GM12864 (cell line): ENCODE measurements around the gene KRTAP20-3.

Experiments used
- DNase-seq: peaks from one replicate; pipeline ENCODE4 v3.0.0-alpha.2; 2011; ENCODE audit warnings: low read depth
- H3K4me3 ChIP-seq: 2 replicates; pipeline ENCODE4 v1.5.1; 2011; ENCODE audit warnings: mild to moderate bottlenecking, low read depth, low read length, control low read depth
- CTCF ChIP-seq: IDR thresholded peaks from 2 replicates; pipeline ENCODE4 v1.5.1; 2011; ENCODE audit warnings: low read depth, mild to moderate bottlenecking, moderate library complexity, low read length, control low read depth, inconsistent platforms; ENCODE audit errors: missing control alignments

Gene KRTAP20-3

DNA sequence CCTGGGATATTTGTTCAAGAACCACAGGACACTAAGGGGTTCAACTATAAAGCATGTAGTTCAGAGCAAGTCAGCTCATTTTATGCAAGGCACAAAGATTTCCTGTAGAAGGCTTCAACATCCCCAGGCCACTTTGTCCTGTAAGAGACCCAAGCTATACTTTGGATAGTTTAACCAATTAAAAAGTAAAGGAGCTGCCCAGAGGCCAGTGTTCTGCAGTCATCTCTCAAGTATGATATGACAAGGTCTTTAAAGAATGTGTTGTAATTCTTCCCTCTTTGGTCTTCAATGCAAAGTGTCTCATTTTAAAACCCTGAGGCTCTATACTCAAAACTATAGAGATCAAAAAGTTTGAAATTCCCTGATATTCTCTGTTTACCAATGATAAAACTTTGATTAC lies 34.1 kb downstream of the KRTAP20-3 start:
- no peak for DNase-seq
- no peak overlapping the region for H3K4me3 ChIP-seq
- TF ChIP-seq CTCF, result no peak

GRCh38 chr21:30680586-30680985 lies 37.9 kb downstream of the KRTAP20-3 start:
- H3K4me3 ChIP-seq, result no peak overlapping the region
- DNase-seq, result no peak
- no peak for TF ChIP-seq CTCF

DNA sequence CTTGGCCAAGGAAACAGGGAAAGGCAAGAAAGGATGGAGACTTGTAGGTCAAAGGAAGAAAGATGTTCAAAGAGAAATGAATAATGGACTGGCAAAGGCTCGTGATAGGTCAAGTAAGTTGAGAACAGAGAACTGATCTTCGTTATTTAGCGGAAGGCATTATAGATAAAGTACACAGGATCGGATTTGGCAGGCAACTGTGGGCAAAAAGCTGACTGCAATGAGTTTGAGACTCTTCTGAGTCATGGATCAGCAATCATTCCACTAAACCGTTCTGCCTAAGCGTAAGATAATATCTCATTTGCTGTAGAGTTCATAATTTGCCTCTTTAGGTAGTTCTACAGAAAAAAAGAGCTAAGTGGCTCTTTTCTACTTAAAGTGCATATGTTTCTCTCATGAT lies 41.8 kb downstream of the KRTAP20-3 start:
- TF ChIP-seq CTCF, result no peak
- no peak for DNase-seq
- no peak overlapping the region for H3K4me3 ChIP-seq

DNA sequence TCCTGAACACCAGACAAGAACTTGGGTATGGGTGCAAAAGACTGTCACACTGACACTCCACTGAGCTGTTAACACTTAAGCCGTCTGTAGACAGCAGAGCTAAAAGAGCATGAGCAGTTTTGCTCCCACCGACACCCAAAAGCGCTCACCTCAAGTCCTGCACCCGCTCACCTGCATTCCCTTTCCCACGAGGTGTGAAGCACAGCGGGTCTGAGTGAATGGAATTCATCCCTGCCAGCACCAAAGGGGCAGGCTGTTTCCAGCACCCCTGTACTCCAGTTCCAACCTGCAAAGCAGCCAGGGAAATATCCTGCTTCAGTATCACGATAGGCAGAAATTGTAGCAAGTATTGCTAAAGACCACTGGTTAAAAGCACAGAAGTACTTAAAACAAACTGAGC lies 47.2 kb downstream of the KRTAP20-3 start:
- DNase-seq, result no peak
- no peak overlapping the region for H3K4me3 ChIP-seq
- no peak for TF ChIP-seq CTCF
